COLO668 (cell line): ENCODE results near the gene XYLB.
"Not testable (repeated sequence)": the region's sequence is repeated elsewhere in the genome, so short reads cannot be mapped to it uniquely, and the experiment has no call there.

Experiments
- DNase-seq: peaks from one replicate; lab custom pipeline; 2025; ENCODE audit not compliant: unreplicated experiment; lab: John Stamatoyannopoulos, UW

The XYLB gene

DNA sequence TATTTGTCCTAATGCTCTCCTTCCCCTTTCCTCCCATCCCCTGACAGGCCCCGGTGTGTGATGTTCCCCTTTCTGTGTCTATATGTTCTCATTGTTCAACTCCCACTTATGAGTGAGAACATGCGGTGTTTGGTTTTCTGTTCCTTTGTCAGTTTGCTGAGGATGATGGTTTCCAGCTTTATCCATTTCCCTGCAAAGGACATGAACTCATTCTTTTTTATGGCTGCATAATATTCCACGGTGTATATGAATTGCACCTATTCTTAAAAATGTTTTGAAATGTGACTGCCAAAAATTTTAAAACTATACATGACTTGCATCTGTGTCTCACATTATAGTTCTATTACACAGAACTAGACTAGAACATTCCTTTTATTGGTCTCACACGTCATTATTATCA, 25.9 kb upstream of the XYLB start:
- not testable (repeated sequence) for DNase-seq

DNA sequence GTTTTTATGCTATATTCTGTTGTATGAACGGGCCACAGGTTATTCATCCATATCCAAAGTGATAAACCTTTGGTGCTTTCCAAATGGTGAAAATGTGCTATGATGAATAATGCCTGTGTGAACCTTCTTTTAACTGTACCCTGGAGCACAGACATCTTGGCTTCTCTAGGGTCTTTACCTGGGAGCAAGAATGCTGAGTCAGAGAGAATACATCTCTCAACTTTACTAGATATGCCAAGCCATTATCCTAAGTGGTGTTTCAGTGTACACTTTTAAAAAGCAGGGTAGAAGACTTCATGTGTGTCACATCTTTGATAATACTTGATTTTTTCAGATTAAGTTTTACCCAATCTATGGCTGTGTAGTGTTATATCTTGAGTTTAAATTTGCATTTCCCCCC, 23.5 kb upstream of the XYLB start:
- no peak for DNase-seq

DNA sequence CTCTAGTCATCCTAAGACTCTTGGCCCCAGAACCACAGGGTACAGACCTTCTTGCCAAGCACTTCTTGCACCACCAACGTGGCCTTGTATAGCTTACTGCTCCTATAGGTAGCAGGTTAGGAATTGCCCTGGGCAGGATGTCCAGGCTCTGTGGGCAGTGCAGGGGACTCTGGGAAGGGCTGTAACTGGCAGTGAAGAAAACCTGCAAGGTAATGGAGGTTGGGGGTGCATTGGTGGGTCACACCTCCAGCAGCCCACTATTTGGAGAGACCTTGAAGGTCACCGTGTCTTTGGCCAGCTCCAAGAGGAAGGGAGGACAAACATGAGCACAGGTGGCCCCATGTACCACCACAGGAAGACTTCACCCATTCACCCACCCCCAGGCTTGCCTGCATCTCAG, 21.3 kb upstream of the XYLB start:
- no peak for DNase-seq

DNA sequence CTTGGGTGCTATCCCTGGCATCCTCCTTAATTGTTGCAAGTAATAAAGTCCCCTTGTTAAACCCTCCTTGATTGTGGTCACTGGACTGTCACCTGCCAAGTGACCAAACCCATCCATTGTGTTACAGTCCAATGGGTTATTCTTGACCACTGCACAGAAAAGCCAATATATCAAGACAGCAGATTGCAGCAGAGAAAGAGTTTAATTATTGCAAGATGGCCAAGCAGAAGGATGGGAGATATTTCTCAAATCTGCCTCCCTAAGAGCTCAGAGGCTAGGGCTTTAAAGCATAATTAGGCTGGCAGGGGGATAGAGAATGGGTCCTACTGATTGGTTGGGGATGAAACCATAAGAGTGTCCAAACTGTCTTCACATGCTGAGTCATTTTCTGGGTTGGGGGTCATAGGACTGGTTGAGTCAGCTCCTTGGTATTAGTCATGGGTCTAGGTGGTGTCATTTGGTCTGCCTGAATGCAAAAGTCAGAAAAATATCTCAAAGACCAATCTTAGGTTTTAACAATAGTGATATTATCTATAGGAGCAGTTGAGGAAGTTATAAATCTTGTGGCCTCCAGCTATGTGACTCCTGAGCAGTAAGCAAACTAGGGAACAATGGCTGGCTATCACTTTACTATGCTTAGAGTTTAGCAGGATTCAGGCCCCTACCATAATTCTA, 19.1 kb upstream of the XYLB start:
- no peak for DNase-seq

DNA sequence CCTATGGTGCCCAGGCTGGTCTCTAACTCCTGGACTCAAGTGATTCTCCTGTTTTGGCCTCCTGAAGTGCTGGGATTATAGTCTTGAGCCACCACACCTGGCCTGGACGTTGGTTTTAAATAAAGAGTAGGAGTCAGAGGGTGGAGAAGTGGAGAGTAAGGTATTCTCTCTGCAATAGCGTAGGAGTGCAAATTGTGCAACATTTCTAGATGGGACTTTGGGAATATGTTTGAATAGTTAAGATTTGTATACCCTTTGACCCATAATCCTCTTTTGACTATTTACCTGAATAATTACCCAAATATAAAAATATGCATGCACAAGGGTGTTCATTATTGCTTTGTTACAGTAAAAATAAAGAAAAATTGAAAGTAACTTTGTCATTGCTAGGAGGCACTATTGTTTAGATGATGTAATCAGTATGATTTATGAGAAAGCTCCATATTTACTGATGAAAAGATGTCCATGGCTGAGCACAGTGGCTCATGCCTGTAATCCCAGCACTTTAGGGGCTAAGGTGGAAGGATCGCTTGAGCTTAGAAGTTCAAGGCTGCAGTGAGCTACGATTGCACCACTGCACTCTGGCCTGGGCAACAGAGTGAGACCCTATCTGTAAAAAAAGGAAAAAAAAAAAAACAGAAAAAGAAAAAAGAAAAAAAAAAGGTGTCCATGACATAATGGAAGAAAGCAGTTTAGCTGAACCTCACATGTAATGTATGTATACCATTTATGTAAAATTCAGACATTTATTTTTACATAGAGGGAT, 15.1 kb upstream of the XYLB start:
- DNase-seq = no peak

DNA sequence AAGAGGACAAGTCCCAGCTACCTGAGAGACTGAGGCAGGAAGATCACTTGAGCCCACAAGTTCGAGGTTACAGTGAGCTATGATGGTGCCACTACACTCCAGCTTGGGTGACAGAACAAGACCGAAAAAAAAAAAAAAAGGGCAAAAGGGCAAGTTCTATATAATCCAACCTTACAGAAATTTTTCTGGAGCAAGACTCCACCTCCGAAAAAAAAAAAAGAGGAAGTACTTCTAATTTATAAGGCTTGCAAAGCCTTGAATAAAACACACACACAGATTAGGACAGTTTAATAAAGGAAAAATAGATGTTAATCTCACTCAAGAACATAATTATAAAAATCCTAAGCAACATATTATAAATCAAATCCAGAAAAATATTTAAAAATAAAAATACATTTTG, 14.4 kb upstream of the XYLB start:
- DNase-seq = no peak

DNA sequence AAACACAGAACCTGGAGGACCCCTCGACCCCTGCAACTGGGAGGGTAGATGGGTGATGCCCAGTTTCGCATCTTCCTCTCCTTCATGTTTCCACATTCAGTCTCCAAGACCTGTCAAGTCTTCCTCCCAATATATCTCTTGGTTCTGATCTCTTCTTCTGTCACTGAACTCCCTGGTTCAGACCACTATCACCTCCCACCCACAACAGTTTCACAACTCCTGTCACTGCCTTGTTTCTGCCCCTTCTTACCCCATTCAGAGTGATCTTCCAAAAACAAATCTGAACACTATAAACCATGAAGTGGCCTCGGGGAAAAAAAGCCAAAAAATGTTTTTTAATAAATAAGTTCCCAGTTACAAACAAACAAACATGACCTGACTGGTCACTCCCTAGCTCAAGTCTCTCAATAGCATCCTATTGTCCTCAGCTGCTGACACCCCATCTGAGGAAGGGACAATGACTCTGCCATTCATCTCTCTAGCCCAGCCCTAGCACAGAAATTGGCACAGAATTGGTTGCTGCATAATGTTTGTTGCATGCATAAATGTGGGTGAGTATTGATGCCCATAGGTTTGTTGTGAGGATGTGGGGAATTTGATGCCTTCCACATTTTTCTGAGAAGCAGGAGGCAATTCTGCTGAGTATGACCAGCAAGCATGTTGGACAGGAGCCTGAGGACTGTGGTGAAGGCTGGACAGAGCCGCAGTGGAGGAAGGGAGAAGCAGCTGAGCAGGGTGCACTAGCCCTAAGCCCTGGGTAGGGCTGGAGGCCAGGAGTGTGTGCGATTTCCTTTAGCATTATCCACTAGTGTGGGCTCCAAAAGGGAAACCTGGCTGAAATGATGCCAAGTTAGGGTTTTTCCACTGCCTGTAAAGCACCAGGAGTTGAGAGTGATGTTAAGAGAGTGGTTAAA, 12.2 kb upstream of the XYLB start:
- no peak for DNase-seq

DNA sequence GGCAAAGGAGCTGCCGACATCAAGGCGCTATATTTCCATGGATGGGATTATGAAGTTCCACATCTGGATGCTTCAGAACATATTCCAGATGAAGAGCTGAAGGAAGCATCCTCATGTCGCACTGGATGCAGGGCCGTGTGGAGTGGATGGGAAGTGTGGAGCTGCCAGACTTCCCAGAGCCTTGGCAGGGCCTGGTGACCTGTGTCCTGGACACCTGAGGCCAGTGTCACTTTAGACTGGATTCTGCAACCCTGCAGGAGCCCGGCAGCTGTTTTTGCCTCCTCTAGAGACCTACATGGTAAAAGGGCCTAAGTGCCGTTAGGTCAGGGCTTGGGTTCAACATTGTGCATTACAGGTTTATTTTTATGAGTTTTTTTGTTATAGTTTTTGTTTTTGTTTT, 11.3 kb upstream of the XYLB start:
- DNase-seq = no peak

DNA sequence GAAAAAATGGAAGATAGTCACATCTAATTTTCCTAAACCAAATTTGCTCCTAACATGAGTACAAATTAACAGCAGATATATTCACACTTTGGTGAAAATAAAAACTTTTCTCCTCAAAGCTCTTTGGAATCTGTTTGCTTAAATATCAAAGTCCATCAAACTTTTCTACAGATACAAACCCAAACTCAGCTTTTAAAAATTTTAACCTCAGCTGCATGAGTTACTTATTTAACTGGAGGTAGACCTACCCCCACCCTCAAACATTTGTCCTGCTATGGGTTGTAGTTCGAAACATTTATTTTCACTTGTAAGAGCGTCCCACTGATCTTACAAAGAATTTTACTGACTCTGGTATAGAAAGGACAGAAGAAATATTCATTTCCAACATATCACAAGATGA, 8.9 kb upstream of the XYLB start:
- DNase-seq = no peak

DNA sequence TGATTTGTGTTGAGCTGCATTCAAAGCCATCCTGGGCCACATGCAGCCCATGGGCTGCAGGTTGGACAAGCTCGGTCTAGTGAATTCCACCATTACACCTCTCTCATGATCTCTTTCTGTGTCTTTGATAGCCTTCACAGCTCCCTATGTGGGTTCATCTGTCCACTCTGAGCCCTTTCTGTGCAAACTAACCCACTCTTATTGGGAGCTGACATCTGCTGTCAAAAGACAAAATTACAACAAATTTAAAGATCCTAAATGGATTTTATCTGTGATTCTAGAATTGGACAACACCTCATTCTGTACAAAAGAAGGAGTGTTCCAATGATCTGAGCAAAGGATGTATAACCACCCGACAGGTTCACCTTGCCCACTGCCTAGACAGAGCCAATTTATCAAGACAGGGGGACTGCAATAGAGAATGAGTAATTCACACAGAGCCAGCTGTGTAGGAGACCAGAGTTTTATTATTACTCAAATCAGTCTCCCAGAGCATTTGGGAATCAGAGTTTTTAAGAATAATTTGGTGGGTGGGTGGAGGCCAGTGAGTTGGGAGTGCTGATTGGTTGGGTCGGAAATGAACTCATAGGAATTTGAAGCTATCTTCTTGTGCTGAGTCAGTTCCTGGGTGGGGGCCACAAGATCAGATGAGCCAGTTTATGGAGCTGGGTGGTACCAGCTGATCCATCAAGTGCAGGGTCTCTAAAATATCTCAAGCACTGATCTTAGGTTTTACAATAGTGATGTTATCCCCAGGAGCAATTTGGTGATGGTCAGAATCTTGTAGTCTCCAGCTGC, 2.6 kb upstream of the XYLB start:
- DNase-seq = no peak

DNA sequence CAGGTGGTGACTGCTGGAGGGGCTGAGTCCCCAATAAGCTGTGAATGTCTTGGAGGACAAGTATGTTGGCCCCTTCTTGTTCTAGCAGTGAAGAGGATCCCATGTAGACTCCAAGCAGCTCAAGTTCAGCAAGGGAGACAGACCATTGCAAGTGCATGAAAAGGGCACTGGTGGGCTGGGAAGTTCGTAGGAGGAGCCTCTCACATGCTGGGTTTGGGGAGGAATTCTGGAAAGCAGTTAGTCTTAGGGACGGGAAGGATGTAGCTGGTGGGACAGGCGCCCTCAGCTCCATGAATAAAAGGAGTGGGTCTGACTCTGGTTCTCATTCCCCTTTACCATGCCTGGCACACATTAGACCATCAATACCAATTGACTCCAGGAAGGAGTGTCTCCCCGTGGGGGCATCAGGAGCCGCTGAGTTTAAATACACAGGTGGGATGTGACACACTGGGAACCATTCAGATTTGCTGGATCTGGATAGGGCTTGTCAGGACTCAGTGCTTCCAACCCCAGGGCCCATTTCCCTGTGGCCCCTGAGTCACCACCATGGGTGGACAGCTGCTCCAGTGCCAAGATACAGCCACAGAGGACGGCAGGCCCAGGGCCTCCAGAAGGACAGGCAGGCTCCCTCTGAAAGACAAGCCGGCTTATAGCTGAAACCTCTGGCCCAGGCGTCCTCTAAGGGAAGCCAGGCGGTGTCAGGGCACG, 552 bp upstream of the XYLB start:
- DNase-seq = no peak

DNA sequence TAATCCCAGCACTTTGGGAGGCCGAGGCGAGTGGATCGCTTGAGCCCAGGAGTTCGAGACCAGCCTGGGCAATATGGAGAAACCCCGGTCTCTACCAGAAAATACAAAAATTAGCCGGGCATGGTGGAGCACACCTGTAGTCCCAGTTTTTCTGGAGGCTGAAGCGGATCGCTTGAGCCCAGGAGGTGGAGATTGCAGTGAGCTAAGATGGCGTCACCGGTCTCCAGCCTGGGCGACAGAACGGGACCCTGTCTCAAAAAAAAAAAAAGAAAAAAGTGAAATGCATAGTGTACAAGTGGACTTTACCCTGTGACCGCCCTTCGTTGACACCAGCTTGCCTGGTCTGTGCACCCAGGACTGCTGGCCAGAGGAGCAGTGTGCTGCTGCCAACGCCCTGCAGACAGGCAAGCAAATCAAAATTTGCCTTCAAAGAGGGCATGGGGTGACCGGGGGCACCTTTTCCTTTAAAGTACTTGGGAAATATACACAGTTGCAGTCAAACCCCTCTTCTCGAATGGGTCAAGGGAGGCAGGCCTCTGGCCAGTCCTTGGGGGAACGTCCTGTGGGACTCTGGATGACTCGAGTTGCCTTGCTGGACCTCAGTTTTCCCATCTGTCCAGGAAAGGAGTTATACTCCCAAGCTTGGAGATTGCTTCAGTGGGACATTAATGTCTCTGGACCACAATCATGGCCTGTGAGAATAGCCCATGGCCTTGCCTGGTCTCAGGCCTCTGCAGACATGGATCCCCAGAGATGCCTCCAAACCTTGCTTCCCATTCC, 1.0 kb downstream of the XYLB start:
- DNase-seq = no peak

DNA sequence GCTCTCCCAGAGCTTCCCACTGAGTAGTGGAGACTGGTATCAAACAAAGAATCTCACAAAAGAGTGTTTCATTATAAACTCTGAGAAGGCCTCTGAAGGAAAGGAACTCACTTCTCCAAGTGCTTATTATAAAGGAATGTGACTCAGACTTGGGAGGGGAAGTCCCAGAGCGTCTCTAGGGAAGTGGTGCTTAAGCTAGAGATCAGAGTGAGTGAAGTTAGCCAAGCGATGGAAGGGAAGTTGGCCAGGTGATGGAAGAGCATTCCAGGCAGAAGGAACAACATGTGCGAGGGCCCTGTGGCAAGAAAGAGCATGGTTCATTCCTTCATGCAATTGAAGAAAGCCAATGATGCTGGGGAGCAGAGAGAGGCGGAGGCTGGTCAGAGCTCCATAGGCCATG, 2.3 kb downstream of the XYLB start:
- DNase-seq = no peak

DNA sequence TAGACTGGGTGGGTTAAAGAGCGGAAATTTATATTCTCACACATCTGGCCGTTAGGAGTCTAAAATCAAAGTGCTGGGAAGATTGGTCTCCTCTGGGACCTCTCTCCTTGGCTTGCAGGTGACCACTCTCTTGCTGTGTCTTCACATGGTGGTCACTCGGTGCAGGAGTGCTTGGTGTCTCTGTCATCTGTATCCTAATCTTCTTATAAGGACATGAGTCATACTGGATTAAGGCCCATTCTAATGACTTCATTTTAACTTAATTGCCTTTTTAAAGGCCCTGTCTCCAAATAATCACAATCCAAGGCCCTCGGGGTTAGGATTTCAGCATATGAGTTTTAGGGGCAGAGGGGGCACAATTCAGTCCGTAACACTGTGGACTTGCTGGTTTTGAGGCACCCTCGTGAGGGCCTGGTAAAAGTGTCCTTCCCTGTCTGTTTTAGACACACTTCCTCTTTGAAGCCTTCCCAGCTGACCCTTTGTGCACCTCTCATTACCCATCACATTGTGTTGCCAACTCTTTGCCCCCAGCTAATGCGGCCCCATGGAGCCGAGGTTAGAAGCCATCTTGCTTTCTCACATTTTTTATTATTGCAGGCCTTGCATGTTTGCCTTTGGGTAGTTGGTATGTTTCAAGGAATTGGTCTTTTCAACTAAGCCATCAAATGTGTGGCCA, 3.2 kb downstream of the XYLB start:
- DNase-seq = no peak

DNA sequence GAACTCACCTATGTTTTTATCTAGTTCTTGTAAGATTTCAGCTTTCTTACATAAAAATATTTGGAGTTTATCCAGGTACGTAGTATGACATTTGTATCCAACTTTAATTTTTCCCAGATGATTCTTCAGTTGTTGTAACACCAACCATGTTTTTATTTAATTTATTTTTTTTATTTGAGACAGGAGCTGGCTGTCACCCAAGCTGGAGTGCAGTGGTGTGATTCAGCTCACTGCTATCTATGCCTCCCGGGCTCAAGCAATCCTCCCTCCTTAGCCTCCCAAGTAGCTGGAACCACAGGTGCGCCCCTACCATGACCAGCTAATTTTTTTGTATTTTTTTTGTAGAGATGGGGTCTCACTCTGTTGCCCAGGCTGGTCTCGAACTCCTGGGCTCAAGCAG, 6.6 kb downstream of the XYLB start:
- DNase-seq = no peak

DNA sequence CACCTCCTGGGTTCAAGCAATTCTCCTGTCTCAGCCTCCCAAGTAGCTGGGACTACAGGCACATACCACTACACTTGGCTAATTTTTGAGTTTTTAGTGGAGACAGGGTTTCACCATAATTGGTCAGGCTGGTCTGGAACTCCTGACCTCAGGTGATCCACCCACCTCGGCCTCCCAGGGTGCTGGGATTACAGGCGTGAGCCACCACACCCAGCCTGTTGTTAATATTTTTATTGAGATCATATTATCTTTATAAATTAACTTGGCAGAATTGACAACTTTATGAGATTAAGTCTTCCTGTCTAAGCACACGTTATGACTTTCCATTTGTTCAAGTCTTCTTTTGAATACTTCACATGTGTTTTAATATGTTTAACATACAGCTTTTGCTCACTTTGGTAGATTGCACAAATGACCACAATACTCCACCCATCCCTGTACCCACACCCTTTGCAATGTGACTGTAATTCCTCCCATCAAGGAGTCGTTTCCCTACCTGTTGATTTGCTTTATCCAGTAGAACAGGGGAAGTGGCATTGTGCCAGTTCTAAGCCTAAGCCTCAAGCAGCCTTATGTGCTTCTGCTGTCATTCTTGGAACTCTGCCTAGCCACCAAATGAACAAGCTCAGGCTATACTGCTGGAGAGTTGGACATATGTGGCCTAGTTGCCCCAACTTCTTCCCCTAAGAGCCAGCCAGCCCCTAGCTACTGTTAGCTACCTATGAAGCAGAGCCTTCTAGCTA, 8.2 kb downstream of the XYLB start:
- DNase-seq = no peak

DNA sequence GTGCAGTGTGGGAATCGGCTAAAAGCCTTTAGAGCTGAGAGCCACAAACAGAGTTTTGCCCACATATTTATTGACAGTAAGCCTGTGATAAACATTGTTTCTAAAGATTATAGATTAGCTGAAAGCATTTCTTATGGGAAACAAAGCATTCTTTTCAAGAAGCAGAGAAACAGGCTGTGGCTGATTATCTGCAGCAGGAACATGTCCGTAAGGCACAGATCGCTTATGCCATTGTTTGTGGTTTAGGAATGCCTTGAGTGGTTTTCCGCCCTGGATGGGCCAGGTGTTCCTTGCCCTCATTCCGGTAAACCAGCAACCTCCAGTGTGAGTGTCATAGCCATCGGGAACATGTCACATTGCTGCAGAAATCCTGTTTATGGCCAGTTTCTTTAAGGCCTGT, 12.5 kb downstream of the XYLB start:
- DNase-seq = no peak

DNA sequence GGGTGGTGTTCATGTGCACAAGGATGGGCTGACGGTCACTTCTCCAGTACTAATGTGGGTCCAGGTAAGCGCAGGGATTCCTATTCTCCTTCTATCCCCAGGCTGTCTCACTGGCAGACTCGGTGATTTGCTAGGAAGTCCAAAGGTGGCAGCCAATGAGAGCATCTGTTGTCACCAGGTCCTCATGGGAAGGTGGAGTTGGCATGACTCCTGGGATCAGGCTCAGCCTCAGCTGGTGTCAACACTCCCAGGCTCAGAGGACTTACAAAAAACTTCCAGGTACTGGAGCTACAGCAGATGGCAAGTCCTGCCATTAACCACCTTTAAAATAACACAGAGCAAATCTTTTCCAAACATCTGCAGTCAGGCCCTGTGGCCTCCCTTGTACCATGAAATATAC, 13.8 kb downstream of the XYLB start:
- no peak for DNase-seq
